Gastroesophageal sphincter (tissue), 3 donors: ENCODE results near the gene PPTC7.

ENCODE experiments used
- EP300 ChIP-seq: sonication (generic); formaldehyde crosslinking; IDR thresholded peaks from one replicate; pipeline ENCODE4 v1.6.1; 2017; ENCODE audit warnings: antibody characterized with exemption, mild to moderate bottlenecking
- POLR2AphosphoS5 ChIP-seq: sonication (generic); formaldehyde crosslinking; IDR thresholded peaks from one replicate; pipeline ENCODE4 v1.6.1; 2017; ENCODE audit warnings: antibody characterized with exemption
- TF ChIP-seq, protein P1 (sequence below), 4 experiments: fragments of 200-600 bp in 2 of 4; fragments of 450-650 bp in 2 of 4; sonication (generic) in 1 of 4; IDR thresholded peaks; one replicate each; pipeline ENCODE4 v1.5.1; 2017 to 2019; ENCODE audit warnings: antibody characterized with exemption in 4 of 4, mild to moderate bottlenecking in 2 of 4, moderate library complexity in 2 of 4

DNA sequence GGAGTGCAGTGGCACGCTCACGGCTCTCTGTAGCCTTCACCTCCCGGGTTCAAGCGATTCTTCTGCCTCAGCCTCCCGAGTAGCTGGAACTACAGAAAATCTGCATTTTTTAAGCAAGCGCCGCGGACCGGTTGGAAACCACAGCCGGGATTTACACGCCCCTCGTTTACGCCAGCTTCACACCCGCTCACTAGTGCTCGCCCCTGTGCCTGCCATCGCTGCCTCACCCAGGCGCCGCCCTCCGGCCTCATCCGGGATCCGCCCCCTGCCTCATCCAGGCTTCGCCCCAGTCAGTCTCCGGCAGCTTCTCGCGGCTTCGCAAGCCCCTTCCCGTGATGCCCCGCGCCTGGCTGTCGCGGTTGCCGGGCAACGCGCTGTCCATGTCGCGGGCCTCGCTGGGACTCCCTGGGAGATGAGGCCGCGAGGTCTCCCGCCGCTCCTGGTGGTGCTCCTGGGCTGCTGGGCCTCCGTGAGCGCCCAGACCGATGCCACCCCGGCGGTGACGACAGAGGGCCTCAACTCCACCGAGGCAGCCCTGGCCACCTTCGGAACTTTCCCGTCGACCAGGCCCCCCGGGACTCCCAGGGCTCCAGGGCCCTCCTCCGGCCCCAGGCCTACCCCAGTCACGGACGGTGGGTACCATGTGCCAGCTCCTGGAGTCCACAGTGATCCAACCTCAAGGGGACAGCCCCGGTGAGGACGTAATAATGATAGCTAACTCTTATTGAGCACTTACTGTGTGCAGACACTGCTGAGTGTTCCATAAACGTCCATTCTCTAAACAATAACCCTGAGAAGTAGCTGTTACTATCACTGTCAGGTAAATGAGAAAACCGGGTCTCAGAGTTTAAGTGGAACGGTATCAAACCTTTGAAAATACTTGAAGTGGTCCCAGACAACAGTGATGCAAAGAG lies 30.9 kb upstream of the PPTC7 start, which contains the start of gene TCTN1:
- TF ChIP-seq POLR2AphosphoS5 (peak; percentile 43), EP300 (no peak)
- TF ChIP-seq, protein P1, sequence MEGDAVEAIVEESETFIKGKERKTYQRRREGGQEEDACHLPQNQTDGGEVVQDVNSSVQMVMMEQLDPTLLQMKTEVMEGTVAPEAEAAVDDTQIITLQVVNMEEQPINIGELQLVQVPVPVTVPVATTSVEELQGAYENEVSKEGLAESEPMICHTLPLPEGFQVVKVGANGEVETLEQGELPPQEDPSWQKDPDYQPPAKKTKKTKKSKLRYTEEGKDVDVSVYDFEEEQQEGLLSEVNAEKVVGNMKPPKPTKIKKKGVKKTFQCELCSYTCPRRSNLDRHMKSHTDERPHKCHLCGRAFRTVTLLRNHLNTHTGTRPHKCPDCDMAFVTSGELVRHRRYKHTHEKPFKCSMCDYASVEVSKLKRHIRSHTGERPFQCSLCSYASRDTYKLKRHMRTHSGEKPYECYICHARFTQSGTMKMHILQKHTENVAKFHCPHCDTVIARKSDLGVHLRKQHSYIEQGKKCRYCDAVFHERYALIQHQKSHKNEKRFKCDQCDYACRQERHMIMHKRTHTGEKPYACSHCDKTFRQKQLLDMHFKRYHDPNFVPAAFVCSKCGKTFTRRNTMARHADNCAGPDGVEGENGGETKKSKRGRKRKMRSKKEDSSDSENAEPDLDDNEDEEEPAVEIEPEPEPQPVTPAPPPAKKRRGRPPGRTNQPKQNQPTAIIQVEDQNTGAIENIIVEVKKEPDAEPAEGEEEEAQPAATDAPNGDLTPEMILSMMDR (IDR thresholded peaks at IDR 0.05) = peak in 1 of 4 experiments; percentile 36
